H1 (cell line): ENCODE data around the gene DAND5. TPM values are rescaled to one million over a fixed set of nuclear protein-coding genes. Genes with fewer than 3 reads are reported as not detected.

Experiments used
- CTCF ChIA-PET: fragments of 300-600 bp; sonication (Branson Sonifier 250); formaldehyde crosslinking; loops from one replicate; lab custom pipeline; 2021; ENCODE audit not compliant: partially characterized antibody; lab: Charles Lee
- POLR2A ChIA-PET: fragments of 300-600 bp; sonication (Branson Sonifier 250); formaldehyde crosslinking; loops from one replicate; lab custom pipeline; 2021; ENCODE audit warnings: inconsistent platforms; ENCODE audit not compliant: partially characterized antibody; lab: Charles Lee
- DNase-seq, 2 experiments: peaks; one replicate each; pipeline versions ENCODE4 v3.0.0 to v3.0.0-alpha.2; 2010 to 2022; ENCODE audit warnings: low spot score in 2 of 2, low read depth in 1 of 2, mixed read lengths in 1 of 2
- FAIRE-seq: peaks from 2 replicates; lab custom pipeline; 2011; peaks lifted over from hg19 to GRCh38; lab: Jason Lieb, UNC
- H2AFZ ChIP-seq: 2 replicates; pipeline ENCODE4 v1.8.1; 2012; ENCODE audit warnings: low read length, inconsistent platforms
- H2AK5ac ChIP-seq: 2 replicates; pipeline ENCODE4 v1.6.1; 2013; ENCODE audit warnings: low read depth, low read length
- H2BK120ac ChIP-seq: replicated peaks from 2 replicates; pipeline ENCODE3; 2013; ENCODE audit warnings: low read depth, low read length, inconsistent platforms
- H2BK12ac ChIP-seq: 2 replicates; pipeline ENCODE4 v1.6.1; 2013; ENCODE audit warnings: low read depth, low read length
- H2BK15ac ChIP-seq: 2 replicates; pipeline ENCODE4 v1.6.1; 2013; ENCODE audit warnings: low read length
- H2BK20ac ChIP-seq: 2 replicates; pipeline ENCODE4 v1.6.1; 2013; ENCODE audit warnings: low read length
- H2BK5ac ChIP-seq: 2 replicates; pipeline ENCODE4 v1.6.1; 2013; ENCODE audit warnings: low read depth, low read length
- H3K14ac ChIP-seq: 2 replicates; pipeline ENCODE4 v1.6.1; 2013; ENCODE audit warnings: inconsistent platforms; ENCODE audit not compliant: insufficient read length
- H3K18ac ChIP-seq: 2 replicates; pipeline ENCODE4 v1.6.1; 2013; ENCODE audit warnings: low read length; ENCODE audit errors: extremely low read depth
- H3K23ac ChIP-seq: 2 replicates; pipeline ENCODE4 v1.6.1; 2013; ENCODE audit warnings: inconsistent platforms; ENCODE audit not compliant: insufficient read length
- H3K23me2 ChIP-seq: 2 replicates; pipeline ENCODE4 v1.6.1; 2013; ENCODE audit warnings: low read depth, low read length
- H3K27ac ChIP-seq: 2 replicates; pipeline ENCODE4 v1.6.1; 2011; ENCODE audit warnings: low read depth, low read length, inconsistent platforms
- H3K27me3 ChIP-seq, 4 experiments: replicated peaks in 1 of 4; 1 replicate in 1 of 4; 2 replicates in 3 of 4; pipeline versions ENCODE4 v1.6.1 to v1.8.1; 2011 to 2013; ENCODE audit warnings: low read length in 3 of 4, mild to moderate bottlenecking in 3 of 4, inconsistent platforms in 2 of 4, mixed read lengths in 2 of 4, moderate library complexity in 1 of 4; ENCODE audit not compliant: control insufficient read depth in 3 of 4, insufficient read depth in 3 of 4; ENCODE audit errors: extremely low read depth in 1 of 4
- H3K36me3 ChIP-seq, 4 experiments: 2 replicates each; pipeline versions ENCODE4 v1.6.1 to v1.8.1; 2011 to 2013; ENCODE audit warnings: mild to moderate bottlenecking in 4 of 4, low read length in 3 of 4, moderate library complexity in 2 of 4, control low read depth in 1 of 4, inconsistent platforms in 1 of 4; ENCODE audit not compliant: insufficient read depth in 4 of 4, control insufficient read depth in 2 of 4
- H3K4ac ChIP-seq: replicated peaks from 2 replicates; pipeline ENCODE3; 2013; ENCODE audit warnings: low read length, low read depth, mixed read lengths, inconsistent platforms; ENCODE audit not compliant: insufficient read length
- H3K4me1 ChIP-seq, 4 experiments: replicated peaks in 1 of 4; 1 replicate in 1 of 4; 2 replicates in 3 of 4; pipeline versions ENCODE4 v1.6.1 to v1.8.1; 2011 to 2013; ENCODE audit warnings: low read length in 3 of 4, inconsistent platforms in 2 of 4, mixed read lengths in 1 of 4; ENCODE audit not compliant: insufficient read depth in 4 of 4, control insufficient read depth in 3 of 4
- H3K4me2 ChIP-seq, 2 experiments: 2 replicates each; pipeline versions ENCODE4 v1.6.1 to v1.8.1; 2011 to 2013; ENCODE audit warnings: low read depth in 2 of 2, low read length in 2 of 2, control low read depth in 1 of 2, inconsistent platforms in 1 of 2, mild to moderate bottlenecking in 1 of 2; ENCODE audit not compliant: insufficient read depth in 1 of 2
- H3K4me3 ChIP-seq, 4 experiments: fragments of 200-600, 300-600 bp in 1 of 4; sonication (generic), shearing (Covaris generic), sonication (Bioruptor Twin) in 1 of 4; 2 replicates each; pipeline versions ENCODE4 v1.5.1 to v1.8.1; 2011 to 2016; ENCODE audit warnings: low read length in 4 of 4, low read depth in 3 of 4, control low read depth in 2 of 4, inconsistent platforms in 2 of 4, mild to moderate bottlenecking in 2 of 4, mixed read lengths in 1 of 4, moderate library complexity in 1 of 4; ENCODE audit not compliant: insufficient read depth in 2 of 4; ENCODE audit errors: extremely low read depth in 1 of 4
- H3K56ac ChIP-seq: replicated peaks from 2 replicates; pipeline ENCODE3; 2013; ENCODE audit warnings: low read depth, mild to moderate bottlenecking, mixed read lengths, low read length, inconsistent platforms; ENCODE audit not compliant: insufficient read length
- H3K79me1 ChIP-seq: 2 replicates; pipeline ENCODE4 v1.6.1; 2013; ENCODE audit warnings: low read depth, low read length, control low read depth
- H3K79me2 ChIP-seq, 2 experiments: 2 replicates each; pipeline versions ENCODE4 v1.6.1 to v1.8.1; 2012 to 2013; ENCODE audit warnings: low read length in 2 of 2, mild to moderate bottlenecking in 2 of 2, inconsistent platforms in 1 of 2; ENCODE audit not compliant: insufficient read depth in 2 of 2, control insufficient read depth in 1 of 2
- H3K9ac ChIP-seq, 4 experiments: replicated peaks in 1 of 4; 1 replicate in 1 of 4; 2 replicates in 3 of 4; pipeline versions ENCODE4 v1.6.1 to v1.8.1; 2011 to 2013; ENCODE audit warnings: low read depth in 3 of 4, low read length in 3 of 4, control low read depth in 2 of 4, mild to moderate bottlenecking in 2 of 4, moderate library complexity in 2 of 4, inconsistent platforms in 1 of 4; ENCODE audit errors: extremely low read depth in 1 of 4
- H3K9me3 ChIP-seq, 2 experiments: 2 replicates each; pipeline versions ENCODE4 v1.6.1 to v1.8.1; 2012 to 2013; ENCODE audit warnings: mild to moderate bottlenecking in 2 of 2, moderate library complexity in 2 of 2, control low read depth in 1 of 2, inconsistent platforms in 1 of 2, low read depth in 1 of 2, low read length in 1 of 2, mixed read lengths in 1 of 2; ENCODE audit not compliant: insufficient read depth in 2 of 2
- H4K20me1 ChIP-seq, 2 experiments: replicated peaks in 1 of 2; 2 replicates each; pipeline versions ENCODE3 to v1.8.1; 2011 to 2013; ENCODE audit warnings: inconsistent platforms in 2 of 2, low read length in 2 of 2, mild to moderate bottlenecking in 1 of 2; ENCODE audit not compliant: insufficient read depth in 2 of 2, control insufficient read depth in 1 of 2
- H4K5ac ChIP-seq: 2 replicates; pipeline ENCODE4 v1.6.1; 2013; ENCODE audit warnings: low read length, low read depth, mixed read lengths, inconsistent platforms; ENCODE audit not compliant: insufficient read length
- H4K8ac ChIP-seq: 2 replicates; pipeline ENCODE4 v1.8.0; 2013; ENCODE audit warnings: mild to moderate bottlenecking, moderate library complexity, low read length, inconsistent platforms; ENCODE audit not compliant: insufficient read depth; ENCODE audit errors: extremely low read depth
- H4K91ac ChIP-seq: replicated peaks from 2 replicates; pipeline ENCODE3; 2013; ENCODE audit warnings: low read length, mixed read lengths, inconsistent platforms; ENCODE audit not compliant: insufficient read length
- POU5F1 ChIP-seq: IDR thresholded peaks from 2 replicates; pipeline ENCODE4 v1.6.1; 2011; ENCODE audit warnings: low read depth, mild to moderate bottlenecking, low read length, moderate library complexity
- SAP30 ChIP-seq: fragments of 300-600 bp; sonication (generic); IDR thresholded peaks from 2 replicates; pipeline ENCODE4 v1.7.1; 2012; ENCODE audit warnings: low read length, moderate library complexity, mild to moderate bottlenecking, inconsistent platforms; ENCODE audit not compliant: insufficient read depth, insufficient replicate concordance
- WGBS, 2 experiments: shearing (Covaris generic) in 1 of 2; methylation state at CpG; one replicate each; pipeline versions ENCODE4 v1.1.6 to v1.1.7; 2013 to 2015; ENCODE audit warnings: low lambda C conversion rate in 2 of 2, mixed read lengths in 2 of 2, inconsistent platforms in 1 of 2, low coverage in 1 of 2, missing lambda C conversion rate in 1 of 2; ENCODE audit not compliant: insufficient replicate concordance in 2 of 2, insufficient coverage in 1 of 2, insufficient read length in 1 of 2; ENCODE audit errors: extremely low coverage in 1 of 2, missing lambda C conversion rate in 1 of 2; 5-methylcytosine and 5-hydroxymethylcytosine counted together
- polyA plus RNA-seq, 7 experiments: library from polyadenylated mRNA; depleted of rRNA in 3 of 7; stranded (reverse) in 5 of 7; unstranded in 2 of 7; fragments of >200 nt in 5 of 7; fragments of 200-250 nt in 2 of 7; gene quantifications; 1 replicate in 5 of 7; 2 replicates in 1 of 7; 4 replicates in 1 of 7; pipeline versions ENCODE4 v1.2.1 to v1.2.3, GENCODE V29; 2011 to 2013; ENCODE audit warnings: missing spikeins in 2 of 7, mixed read lengths in 2 of 7
- total RNA-seq: library from RNA; stranded (reverse); fragmentation: NEBNext Ultra II Directional; extraction: Animal tissue kit (Norgen Biotek cat#: 25700); gene quantifications from 2 replicates; pipeline ENCODE4 v1.2.1, GENCODE V29; 2021

The DAND5 gene
- total and polyA plus RNA-seq, 2 of the 8 experiments (the other 6 are each of a cell fraction or from before 2014, with no cell fraction given): 0.14 to 0.17 TPM

DNA sequence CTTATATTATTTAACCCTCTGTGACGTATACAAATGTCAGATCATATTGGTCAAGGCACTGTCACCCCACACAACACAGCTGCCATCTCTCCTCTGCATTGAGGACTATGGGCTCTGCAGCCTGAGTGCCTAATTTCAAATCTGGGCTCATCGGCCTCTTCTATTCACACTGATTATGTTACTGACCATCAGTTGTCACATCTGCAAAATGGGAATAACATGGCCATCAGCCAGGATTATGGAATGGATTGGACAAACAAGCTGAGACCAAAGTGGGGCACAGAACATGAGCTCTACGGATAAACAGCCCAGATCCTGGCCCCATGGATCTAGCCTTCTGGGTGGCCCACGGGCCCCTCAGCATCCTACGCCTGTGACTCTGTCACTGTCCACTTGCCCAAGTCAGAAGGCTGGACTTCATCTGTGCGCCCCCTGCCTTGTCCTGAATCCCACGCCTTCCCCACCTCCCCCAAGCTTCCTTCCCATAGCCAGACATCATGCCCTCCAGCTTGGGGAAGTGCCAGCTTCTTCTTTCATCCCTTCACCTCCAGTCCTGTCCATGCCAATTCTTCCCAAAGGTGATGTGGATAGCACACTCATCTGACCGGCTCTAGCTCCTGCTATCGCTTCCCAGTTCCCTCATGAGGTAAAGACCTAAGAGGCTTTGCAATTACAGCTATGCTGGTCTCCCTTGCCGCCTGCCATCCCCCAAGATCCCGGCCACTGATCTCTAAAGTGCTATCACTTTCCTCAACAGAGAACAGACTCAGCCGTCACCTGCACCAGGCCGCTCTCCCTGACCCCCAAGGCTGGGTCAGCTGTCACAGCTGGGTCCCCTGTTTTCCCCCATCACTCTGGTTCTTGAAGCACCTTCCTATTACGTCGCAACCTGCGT is 36.7 kb upstream of the DAND5 start:
- peak overlapping the region; percentile 51 for H3K27ac ChIP-seq
- 38% methylated on average over 16 of the region's 16 CpGs; no CpG with 5 or more reads in 1 of the 2 experiments for WGBS, 2 experiments
- H3K23me2 ChIP-seq: peaks cover 8% of the 10 kb centered on the region; the same call in 1 of the 2 replicates
- H3K9me3 ChIP-seq: no peaks in the 10 kb centered on the region
- no peak overlapping the region for H3K56ac ChIP-seq
- H2AFZ ChIP-seq: no peak overlapping the region
- H3K4ac ChIP-seq: no peak overlapping the region
- no peak overlapping the region for H2BK120ac ChIP-seq
- H3K79me1 ChIP-seq: peaks cover 12% of the 10 kb centered on the region
- H4K20me1 ChIP-seq: peaks cover 3 to 8% of the 10 kb centered on the region in 2 experiments
- H3K14ac ChIP-seq: no peak overlapping the region
- H3K4me3 ChIP-seq: peak overlapping the region; percentile 80 to 100 (median 97)
- ChIA-PET POLR2A (interaction anchor here (0.7 to 7.4 kb wide), 28 partner anchors 9 to 840 kb away, joined by 3 to 58 read pairs (median 3); partner anchors contain the start of genes GADD45GIP1, GCDH, KLF1 and RAD23A), CTCF (interaction anchor here (0.5 to 1.8 kb wide), 11 partner anchors 9 to 323 kb away, joined by 3 to 6 read pairs (median 3); no protein-coding TSS in a partner anchor)
- peak overlapping the region; percentile 54 for H4K8ac ChIP-seq
- H3K36me3 ChIP-seq: peaks cover 13 to 33% (median 20%) of the 10 kb centered on the region in 4 experiments
- peak overlapping the region; percentile 88 to 94 for H3K4me2 ChIP-seq
- H3K18ac ChIP-seq: 0 out of 2 replicates have a peak overlapping the region, but pooled peaks have one; percentile 65
- peaks cover 10 to 27% of the 10 kb centered on the region in 2 experiments for H3K79me2 ChIP-seq
- H2BK5ac ChIP-seq: peak overlapping the region; percentile 91
- H3K27me3 ChIP-seq: no peaks in the 10 kb centered on the region
- no peak overlapping the region for H2BK15ac ChIP-seq
- no peak overlapping the region for H3K23ac ChIP-seq
- no peak overlapping the region for H2BK20ac ChIP-seq
- H3K4me1 ChIP-seq: peaks cover 0 to 13% (median 7%) of the 10 kb centered on the region in 4 experiments; a peak in 4 of 7 replicates
- DNase-seq (no peak), FAIRE-seq (no peak)
- no peak overlapping the region for H2BK12ac ChIP-seq
- peak overlapping the region; percentile 83 to 90 (median 87) for H3K9ac ChIP-seq
- H4K91ac ChIP-seq: peak overlapping the region; percentile 5
- TF ChIP-seq POU5F1: no peak
- peak; percentile 50 for TF ChIP-seq SAP30
- peak overlapping the region; percentile 17; the same call in 1 of the 2 replicates for H2AK5ac ChIP-seq
- no peak overlapping the region for H4K5ac ChIP-seq
